Hepatocyte (in vitro differentiated cells): ENCODE data around the gene ZFP92.

Experiments
- EZH2 ChIP-seq: fragments of 200-600 bp; sonication (generic); IDR thresholded peaks from 2 replicates; pipeline ENCODE4 v1.6.1; 2016; ENCODE audit warnings: antibody characterized with exemption, mild to moderate bottlenecking, borderline replicate concordance
- EZH2phosphoT487 ChIP-seq: fragments of 200-600 bp; sonication (generic); IDR thresholded peaks from one replicate; pipeline ENCODE4 v1.6.1; 2018; ENCODE audit warnings: antibody characterized with exemption, mild to moderate bottlenecking, low read depth, moderate library complexity; ENCODE audit not compliant: unreplicated experiment, severe bottlenecking
- TF ChIP-seq, protein P1 (sequence below): fragments of 200-600 bp; sonication (generic); IDR thresholded peaks from 2 replicates; pipeline ENCODE4 v1.5.1; 2016; ENCODE audit warnings: antibody characterized with exemption, mild to moderate bottlenecking; ENCODE audit not compliant: poor library complexity

DNA sequence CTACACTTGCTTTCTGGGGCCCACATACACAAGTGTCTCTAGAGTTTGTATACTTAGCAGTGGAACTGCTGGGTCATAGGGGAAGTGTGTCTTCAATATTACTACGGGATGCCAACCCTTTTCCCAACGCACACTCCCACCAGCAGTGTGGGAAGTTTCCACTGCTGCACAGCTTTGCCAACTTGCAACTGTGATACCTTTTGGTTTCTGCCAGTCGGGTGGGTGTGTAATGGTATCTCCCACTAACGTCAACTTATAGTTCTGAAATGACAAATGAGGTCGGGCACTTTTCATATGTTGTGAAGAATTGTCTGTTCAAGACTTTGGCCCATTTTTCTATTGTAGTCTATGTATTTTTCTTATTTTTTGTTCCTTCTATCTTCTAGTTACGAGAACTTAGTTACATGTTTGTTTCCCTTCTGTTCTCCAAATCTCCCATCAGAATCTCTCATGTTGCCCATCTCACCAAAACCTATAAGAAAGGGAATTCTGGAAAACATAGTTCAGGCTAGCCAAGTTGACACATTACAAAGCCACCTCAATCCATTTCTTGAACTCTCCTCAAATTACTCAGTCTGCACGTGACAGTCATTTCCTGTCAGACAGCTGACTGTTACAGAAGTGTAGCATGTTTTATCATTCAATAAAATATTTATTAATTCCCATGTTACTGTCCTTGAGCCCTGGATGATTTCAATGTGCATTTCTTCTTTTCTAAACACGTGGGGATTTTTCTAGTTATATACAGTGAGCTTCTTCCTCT, 40.8 kb upstream of the ZFP92 start:
- TF ChIP-seq, protein P1, sequence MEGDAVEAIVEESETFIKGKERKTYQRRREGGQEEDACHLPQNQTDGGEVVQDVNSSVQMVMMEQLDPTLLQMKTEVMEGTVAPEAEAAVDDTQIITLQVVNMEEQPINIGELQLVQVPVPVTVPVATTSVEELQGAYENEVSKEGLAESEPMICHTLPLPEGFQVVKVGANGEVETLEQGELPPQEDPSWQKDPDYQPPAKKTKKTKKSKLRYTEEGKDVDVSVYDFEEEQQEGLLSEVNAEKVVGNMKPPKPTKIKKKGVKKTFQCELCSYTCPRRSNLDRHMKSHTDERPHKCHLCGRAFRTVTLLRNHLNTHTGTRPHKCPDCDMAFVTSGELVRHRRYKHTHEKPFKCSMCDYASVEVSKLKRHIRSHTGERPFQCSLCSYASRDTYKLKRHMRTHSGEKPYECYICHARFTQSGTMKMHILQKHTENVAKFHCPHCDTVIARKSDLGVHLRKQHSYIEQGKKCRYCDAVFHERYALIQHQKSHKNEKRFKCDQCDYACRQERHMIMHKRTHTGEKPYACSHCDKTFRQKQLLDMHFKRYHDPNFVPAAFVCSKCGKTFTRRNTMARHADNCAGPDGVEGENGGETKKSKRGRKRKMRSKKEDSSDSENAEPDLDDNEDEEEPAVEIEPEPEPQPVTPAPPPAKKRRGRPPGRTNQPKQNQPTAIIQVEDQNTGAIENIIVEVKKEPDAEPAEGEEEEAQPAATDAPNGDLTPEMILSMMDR = no peak
- TF ChIP-seq EZH2 = no peak
- no peak for TF ChIP-seq EZH2phosphoT487
